ENCODE measurements around the gene GATAD2A.

The GATAD2A gene

GRCh38 chr19:19513682-19514081, 108.2 kb downstream of the GATAD2A start:
- no peak for DNase-seq (ENCODE audit: low spot score)

GRCh38 chr19:19514215-19514657, 108.8 kb downstream of the GATAD2A start:
- no peak for DNase-seq (ENCODE audit: low spot score)

GRCh38 chr19:19514881-19515641, 109.6 kb downstream of the GATAD2A start, which contains the start of gene TSSK6:
Gene TSSK6 (minus strand): TSS chr19:19515548. CDS start chr19:19515427, 121 bp downstream.
- DNase-seq (ENCODE audit: low spot score), result no peak

- peak; percentile 96 for DNase-seq (ENCODE audit: low spot score)
Observed at GRCh38 chr19:19515642-19516519, 110.4 kb downstream of the GATAD2A start, which contains the start of gene NDUFA13. Gene NDUFA13 (plus strand): TSS chr19:19516225. CDS start chr19:19516239, 14 bp downstream.

- DNase-seq (ENCODE audit: low spot score), result no peak
Observed at GRCh38 chr19:19517235-19517619, 111.8 kb downstream of the GATAD2A start.

GRCh38 chr19:19520989-19521388, 115.5 kb downstream of the GATAD2A start:
- DNase-seq (ENCODE audit: low spot score), result no peak

- no peak for DNase-seq (ENCODE audit: low spot score)
Observed at GRCh38 chr19:19523177-19523576, 117.7 kb downstream of the GATAD2A start.

- DNase-seq (ENCODE audit: low spot score), result no peak
Observed at GRCh38 chr19:19524053-19524452, 118.6 kb downstream of the GATAD2A start.

- no peak for DNase-seq (ENCODE audit: low spot score)
Observed at GRCh38 chr19:19525611-19526380, 120.3 kb downstream of the GATAD2A start.

- DNase-seq (ENCODE audit: low spot score), result no peak
Observed at GRCh38 chr19:19526581-19527370, 121.3 kb downstream of the GATAD2A start.

- no peak for DNase-seq (ENCODE audit: low spot score)
Observed at GRCh38 chr19:19527371-19527656, 121.8 kb downstream of the GATAD2A start.

- no peak for DNase-seq (ENCODE audit: low spot score)
Observed at GRCh38 chr19:19527674-19528625, 122.5 kb downstream of the GATAD2A start.

GRCh38 chr19:19528721-19529490, 123.4 kb downstream of the GATAD2A start, which contains the start of gene YJEFN3:
Gene YJEFN3 (plus strand): TSS chr19:19528911. CDS start chr19:19528933, 22 bp downstream.
- peak; percentile 78 for DNase-seq (ENCODE audit: low spot score)

- DNase-seq (ENCODE audit: low spot score), result no peak
Observed at GRCh38 chr19:19529783-19530422, 124.4 kb downstream of the GATAD2A start.

- DNase-seq (ENCODE audit: low spot score), result no peak
Observed at GRCh38 chr19:19530423-19530804, 124.9 kb downstream of the GATAD2A start.

GRCh38 chr19:19530889-19531288, 125.4 kb downstream of the GATAD2A start:
- no peak for DNase-seq (ENCODE audit: low spot score)

GRCh38 chr19:19531951-19532805, 126.7 kb downstream of the GATAD2A start:
- peak; percentile 88 for DNase-seq (ENCODE audit: low spot score)

Measured in ecto neural progenitor cell (in vitro differentiated cells).